Measurements from ENCODE around the gene MLYCD. TPM values are rescaled to one million over a fixed set of nuclear protein-coding genes. Genes with fewer than 3 reads are reported as not detected.

The MLYCD gene
- total RNA-seq, 4 donors from 2014 or later = 2.7 to 8.6 (median 2.9) TPM

- no peak for TF ChIP-seq POLR2A (IDR thresholded peaks at IDR 0.05)
- no peak for TF ChIP-seq CTCF (IDR thresholded peaks at IDR 0.05)
- WGBS, 2 donors = 75 to 100% methylated on average over 1 of the region's 1 CpG
- Histone ChIP-seq H3K27me3 (no peaks in the 10 kb centered on the region), H3K27ac (no peak overlapping the region), H3K36me3 (no peaks in the 10 kb centered on the region), H3K4me3 (no peak overlapping the region), H3K4me1 (no peaks in the 10 kb centered on the region), H3K9me3 (no peaks in the 10 kb centered on the region)
- intact Hi-C loops (cut with DNase I) = no loop called here
- no peak for DNase-seq
These were observed 35.2 kb upstream of the MLYCD start for GRCh38 chr16:83863682-83864081.

GRCh38 chr16:83870830-83871229 is 28.1 kb upstream of the MLYCD start:
- WGBS, 2 donors = 59 to 63% methylated on average over 5 of the region's 5 CpGs
- TF ChIP-seq CTCF (IDR thresholded peaks at IDR 0.05) = no peak
- TF ChIP-seq POLR2A (IDR thresholded peaks at IDR 0.05) = no peak
- intact Hi-C loops (cut with DNase I) = loop anchor here (10.0 kb wide), 1 partner anchor 46 kb away; no protein-coding TSS in a partner anchor

GRCh38 chr16:83878838-83879237 is 20.1 kb upstream of the MLYCD start:
- Histone ChIP-seq H3K36me3 (no peaks in the 10 kb centered on the region), H3K4me1 (no peaks in the 10 kb centered on the region), H3K27me3 (peaks cover 0 to 18% (median 0%) of the 10 kb centered on the region in 4 donors), H3K27ac (no peak overlapping the region), H3K4me3 (no peak overlapping the region), H3K9me3 (no peaks in the 10 kb centered on the region)
- TF ChIP-seq CTCF (IDR thresholded peaks at IDR 0.05) (peak in 4 of 6 experiments; percentile 26 to 42 (median 40)), POLR2A (IDR thresholded peaks at IDR 0.05) (no peak)
- DNase-seq = no peak
- WGBS, 2 donors = 17 to 27% methylated on average over 6 of the region's 6 CpGs
- intact Hi-C loops (cut with DNase I) = loop anchor here (10.0 kb wide), 1 partner anchor 54 kb away; no protein-coding TSS in a partner anchor

More at GRCh38 chr16:83870830-83871229, 28.1 kb upstream of the MLYCD start:
- Histone ChIP-seq H3K36me3 (no peaks in the 10 kb centered on the region), H3K4me1 (no peaks in the 10 kb centered on the region), H3K27ac (no peak overlapping the region), H3K27me3 (peaks cover 0 to 17% (median 0%) of the 10 kb centered on the region in 4 donors), H3K9me3 (no peaks in the 10 kb centered on the region), H3K4me3 (no peak overlapping the region)
- DNase-seq = no peak

- H3K4me3 ChIP-seq = no peak overlapping the region
- H3K27ac ChIP-seq = no peak overlapping the region
- no peak for TF ChIP-seq CTCF (IDR thresholded peaks at IDR 0.05)
- TF ChIP-seq POLR2A (IDR thresholded peaks at IDR 0.05) = no peak
- intact Hi-C loops (cut with DNase I) = no loop called here
- no peaks in the 10 kb centered on the region for H3K36me3 ChIP-seq
- H3K9me3 ChIP-seq = no peaks in the 10 kb centered on the region
- H3K27me3 ChIP-seq = peaks cover 0 to 6% (median 0%) of the 10 kb centered on the region in 4 donors
- H3K4me1 ChIP-seq = no peaks in the 10 kb centered on the region
- 78 to 88% methylated on average over 7 to 8 of the region's 8 CpGs for WGBS, 2 donors
- DNase-seq = no peak
These were observed 16.6 kb upstream of the MLYCD start for GRCh38 chr16:83882163-83882885.

GRCh38 chr16:83886199-83886971 is 12.5 kb upstream of the MLYCD start:
- no peak for DNase-seq
- 78 to 84% methylated on average over 13 of the region's 13 CpGs for WGBS, 2 donors
- H3K36me3 ChIP-seq = no peaks in the 10 kb centered on the region
- H3K27me3 ChIP-seq = no peaks in the 10 kb centered on the region
- TF ChIP-seq CTCF (IDR thresholded peaks at IDR 0.05) (no peak), POLR2A (IDR thresholded peaks at IDR 0.05) (no peak)
- intact Hi-C loops (cut with DNase I) = no loop called here
- no peaks in the 10 kb centered on the region for H3K4me1 ChIP-seq
- H3K9me3 ChIP-seq = no peaks in the 10 kb centered on the region
- no peak overlapping the region for H3K27ac ChIP-seq
- H3K4me3 ChIP-seq = no peak overlapping the region
